Liver (tissue), 9 donors: Measurements from ENCODE around the gene ALS2CL. TPM values are rescaled to one million over a fixed set of nuclear protein-coding genes. Genes with fewer than 3 reads are reported as not detected.

ENCODE experiments used
- DNase-seq: peaks from one replicate; pipeline ENCODE4 v3.0.0-alpha.2; 2017; ENCODE audit warnings: low spot score
- H3K27ac ChIP-seq, 2 donors: one replicate each; pipeline ENCODE4 v1.7.0; 2013; ENCODE audit warnings: inconsistent platforms in 2 of 2, low read length in 2 of 2, control low read depth in 1 of 2, low read depth in 1 of 2, mild to moderate bottlenecking in 1 of 2
- H3K27me3 ChIP-seq, 4 donors: one replicate each; pipeline versions ENCODE4 v1.6.1 to v1.7.0; 2013; ENCODE audit warnings: low read length in 3 of 4, inconsistent platforms in 1 of 4, mild to moderate bottlenecking in 1 of 4, moderate library complexity in 1 of 4; ENCODE audit not compliant: control insufficient read depth in 4 of 4, insufficient read depth in 4 of 4
- H3K36me3 ChIP-seq, 4 donors: one replicate each; pipeline versions ENCODE4 v1.6.1 to v1.7.0; 2013; ENCODE audit warnings: low read length in 3 of 4, mild to moderate bottlenecking in 3 of 4, low read depth in 1 of 4, moderate library complexity in 1 of 4; ENCODE audit not compliant: control insufficient read depth in 4 of 4, insufficient read depth in 3 of 4
- H3K4me1 ChIP-seq, 4 donors: one replicate each; pipeline versions ENCODE4 v1.6.1 to v1.7.0; 2013; ENCODE audit warnings: low read length in 3 of 4, mild to moderate bottlenecking in 3 of 4, moderate library complexity in 1 of 4; ENCODE audit not compliant: control insufficient read depth in 4 of 4, insufficient read depth in 4 of 4
- H3K4me3 ChIP-seq, 3 donors: one replicate each; pipeline versions ENCODE4 v1.6.1 to v1.7.0; 2013; ENCODE audit warnings: low read length in 3 of 3, control low read depth in 1 of 3, low read depth in 1 of 3, mild to moderate bottlenecking in 1 of 3
- H3K9ac ChIP-seq, 2 donors: one replicate each; pipeline ENCODE4 v1.7.0; 2013; ENCODE audit warnings: low read length in 2 of 2, mild to moderate bottlenecking in 2 of 2, moderate library complexity in 2 of 2, control low read depth in 1 of 2, low read depth in 1 of 2
- H3K9me3 ChIP-seq, 4 donors: one replicate each; pipeline versions ENCODE4 v1.6.1 to v1.7.0; 2013; ENCODE audit warnings: low read length in 3 of 4; ENCODE audit not compliant: control insufficient read depth in 4 of 4
- FOXA2 ChIP-seq: IDR thresholded peaks from 2 replicates; pipeline ENCODE4 v1.6.1; 2016; ENCODE audit warnings: antibody characterized with exemption
- GABPA ChIP-seq, 2 donors: IDR thresholded peaks in 1 of 2; conservative IDR thresholded peaks in 1 of 2; 2 replicates each; pipeline ENCODE4 v1.6.1; 2016; ENCODE audit warnings: antibody characterized with exemption in 2 of 2, mild to moderate bottlenecking in 1 of 2, moderate library complexity in 1 of 2
- HNF4A ChIP-seq, 2 donors: conservative IDR thresholded peaks; 2 replicates each; pipeline ENCODE4 v1.6.1; 2016; ENCODE audit warnings: antibody characterized with exemption in 2 of 2, mild to moderate bottlenecking in 2 of 2
- HNF4G ChIP-seq: IDR thresholded peaks from 2 replicates; pipeline ENCODE4 v1.6.1; 2016; ENCODE audit warnings: antibody characterized with exemption
- JUND ChIP-seq, 2 donors: IDR thresholded peaks; 2 replicates each; pipeline ENCODE4 v1.6.1; 2016; ENCODE audit warnings: antibody characterized with exemption in 2 of 2
- NR2F2 ChIP-seq: IDR thresholded peaks from 2 replicates; pipeline ENCODE4 v1.6.1; 2016; ENCODE audit warnings: antibody characterized with exemption
- RAD21 ChIP-seq, 2 donors: IDR thresholded peaks; 2 replicates each; pipeline ENCODE4 v1.6.1; 2016; ENCODE audit warnings: antibody characterized with exemption in 2 of 2, mild to moderate bottlenecking in 2 of 2
- RXRA ChIP-seq, 2 donors: IDR thresholded peaks; 2 replicates each; pipeline ENCODE4 v1.6.1; 2017 to 2018; ENCODE audit warnings: antibody characterized with exemption in 2 of 2, mild to moderate bottlenecking in 1 of 2
- SP1 ChIP-seq: IDR thresholded peaks from 2 replicates; pipeline ENCODE4 v1.6.1; 2018; ENCODE audit warnings: antibody characterized with exemption, mild to moderate bottlenecking
- TAF1 ChIP-seq: conservative IDR thresholded peaks from 2 replicates; pipeline ENCODE4 v1.6.1; 2016; ENCODE audit warnings: antibody characterized with exemption, mild to moderate bottlenecking
- YY1 ChIP-seq: IDR thresholded peaks from 2 replicates; pipeline ENCODE4 v1.6.1; 2016; ENCODE audit warnings: antibody characterized with exemption, mild to moderate bottlenecking
- WGBS: extraction: QIAGEN DNeasy Blood & Tissue Kit; methylation state at CpG from one replicate; pipeline ENCODE4 v1.1.7; 2013; 5-methylcytosine and 5-hydroxymethylcytosine counted together
- polyA plus RNA-seq, 2 donors: library from polyadenylated mRNA; stranded (reverse) in 1 of 2; unstranded in 1 of 2; fragments of 200-250 nt in 1 of 2; fragments of >200 nt in 1 of 2; fragmentation: Nextera tagmentation in 1 of 2; extraction: Ambion mirVana in 1 of 2; gene quantifications; one replicate each; pipeline versions ENCODE4 v1.2.1 to v1.2.3, GENCODE V29; 2013 to 2015
- total RNA-seq, 2 donors: library from RNA; depleted of rRNA; stranded (reverse); fragments of >200 nt; gene quantifications; one replicate each; pipeline ENCODE4 v1.2.3, GENCODE V29; 2014
- TF ChIP-seq, protein P1 (sequence below): fragments of 150-350 bp; IDR thresholded peaks from 2 replicates; pipeline ENCODE4 v1.5.1; 2017; ENCODE audit warnings: improper control_type of control experiment, low read depth, low read length; ENCODE audit not compliant: missing input control
- TF ChIP-seq, protein P2 (sequence below): IDR thresholded peaks from 2 replicates; pipeline ENCODE4 v1.6.1; 2016; ENCODE audit warnings: antibody characterized with exemption
- TF ChIP-seq, protein P3 (sequence below): IDR thresholded peaks from 2 replicates; pipeline ENCODE4 v1.6.1; 2016; ENCODE audit warnings: antibody characterized with exemption
- TF ChIP-seq, protein P4 (sequence below): IDR thresholded peaks from 2 replicates; pipeline ENCODE4 v1.6.1; 2016; ENCODE audit warnings: antibody characterized with exemption
- TF ChIP-seq, protein P5 (sequence below): IDR thresholded peaks from 2 replicates; pipeline ENCODE4 v1.6.1; 2016; ENCODE audit warnings: antibody characterized with exemption, mild to moderate bottlenecking
- donor health status: healthy.
- donor health status: healthy.
- donor health status: healthy.
- donor health status: healthy.
- donor health status: healthy.

ALS2CL gene
- total and polyA plus RNA-seq, 4 donors, result 0.51 to 22.9 (median 5.7) TPM

DNA sequence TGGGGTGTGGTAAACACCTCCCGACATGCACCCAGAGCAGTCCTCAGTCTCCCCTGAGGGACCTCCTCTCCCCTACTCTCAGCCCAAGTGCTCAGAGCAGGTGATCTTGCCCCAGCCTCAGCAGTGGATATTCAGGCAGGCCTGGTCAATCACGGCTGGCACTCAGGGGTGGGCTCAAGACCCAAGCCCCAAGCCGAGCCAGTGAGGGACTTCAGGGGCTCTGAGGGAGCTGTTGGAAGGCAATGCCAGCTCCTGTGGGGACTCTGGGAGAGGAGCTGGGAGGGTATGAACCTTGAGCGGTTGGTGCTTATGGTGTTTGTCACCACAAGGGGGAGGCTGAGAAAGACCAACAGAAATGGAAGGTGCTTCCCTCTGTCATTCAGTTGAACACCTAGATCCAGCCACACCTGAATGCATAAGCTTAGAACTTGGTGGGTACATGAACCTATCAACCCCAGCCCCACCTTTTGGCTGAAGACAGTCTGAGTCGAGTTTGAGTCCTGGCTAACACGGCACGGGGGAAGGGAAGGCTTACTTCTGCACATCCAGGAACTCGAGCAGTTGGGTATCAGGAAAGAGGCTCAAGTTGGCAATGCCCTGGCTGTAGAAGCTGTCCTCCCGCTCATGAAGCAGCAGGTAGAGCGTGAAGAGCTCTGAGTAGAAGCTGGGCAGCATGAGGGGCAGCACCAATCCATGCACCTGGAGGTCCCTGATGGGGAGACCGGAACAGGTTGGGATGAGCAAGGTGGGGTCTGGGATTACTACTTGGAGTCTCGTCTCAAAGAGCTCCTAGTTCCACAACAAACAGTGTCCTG lies 19.2 kb downstream of the ALS2CL start:
- Histone ChIP-seq H3K4me3 (no peak overlapping the region), H3K4me1 (peaks cover 5 to 16% (median 11%) of the 10 kb centered on the region in 4 donors), H3K9ac (no peak overlapping the region), H3K27me3 (no peaks in the 10 kb centered on the region), H3K36me3 (peaks cover 0 to 8% (median 4%) of the 10 kb centered on the region in 4 donors), H3K27ac (no peak overlapping the region), H3K9me3 (no peaks in the 10 kb centered on the region)
- 96% methylated on average over 12 of the region's 12 CpGs for WGBS
- TF ChIP-seq YY1 (no peak), SP1 (no peak), RAD21 (IDR thresholded peaks at IDR 0.05) (no peak), FOXA2 (no peak), RXRA (IDR thresholded peaks at IDR 0.05) (no peak), JUND (IDR thresholded peaks at IDR 0.05) (no peak), NR2F2 (no peak), HNF4A (conservative IDR thresholded peaks at IDR 0.05) (no peak), HNF4G (no peak), GABPA (IDR thresholded peaks at IDR 0.05 in 1 of 2, conservative IDR thresholded peaks at IDR 0.05 in 1 of 2) (no peak)
- TF ChIP-seq, protein P1, sequence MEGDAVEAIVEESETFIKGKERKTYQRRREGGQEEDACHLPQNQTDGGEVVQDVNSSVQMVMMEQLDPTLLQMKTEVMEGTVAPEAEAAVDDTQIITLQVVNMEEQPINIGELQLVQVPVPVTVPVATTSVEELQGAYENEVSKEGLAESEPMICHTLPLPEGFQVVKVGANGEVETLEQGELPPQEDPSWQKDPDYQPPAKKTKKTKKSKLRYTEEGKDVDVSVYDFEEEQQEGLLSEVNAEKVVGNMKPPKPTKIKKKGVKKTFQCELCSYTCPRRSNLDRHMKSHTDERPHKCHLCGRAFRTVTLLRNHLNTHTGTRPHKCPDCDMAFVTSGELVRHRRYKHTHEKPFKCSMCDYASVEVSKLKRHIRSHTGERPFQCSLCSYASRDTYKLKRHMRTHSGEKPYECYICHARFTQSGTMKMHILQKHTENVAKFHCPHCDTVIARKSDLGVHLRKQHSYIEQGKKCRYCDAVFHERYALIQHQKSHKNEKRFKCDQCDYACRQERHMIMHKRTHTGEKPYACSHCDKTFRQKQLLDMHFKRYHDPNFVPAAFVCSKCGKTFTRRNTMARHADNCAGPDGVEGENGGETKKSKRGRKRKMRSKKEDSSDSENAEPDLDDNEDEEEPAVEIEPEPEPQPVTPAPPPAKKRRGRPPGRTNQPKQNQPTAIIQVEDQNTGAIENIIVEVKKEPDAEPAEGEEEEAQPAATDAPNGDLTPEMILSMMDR, result no peak
- TF ChIP-seq, protein P2, sequence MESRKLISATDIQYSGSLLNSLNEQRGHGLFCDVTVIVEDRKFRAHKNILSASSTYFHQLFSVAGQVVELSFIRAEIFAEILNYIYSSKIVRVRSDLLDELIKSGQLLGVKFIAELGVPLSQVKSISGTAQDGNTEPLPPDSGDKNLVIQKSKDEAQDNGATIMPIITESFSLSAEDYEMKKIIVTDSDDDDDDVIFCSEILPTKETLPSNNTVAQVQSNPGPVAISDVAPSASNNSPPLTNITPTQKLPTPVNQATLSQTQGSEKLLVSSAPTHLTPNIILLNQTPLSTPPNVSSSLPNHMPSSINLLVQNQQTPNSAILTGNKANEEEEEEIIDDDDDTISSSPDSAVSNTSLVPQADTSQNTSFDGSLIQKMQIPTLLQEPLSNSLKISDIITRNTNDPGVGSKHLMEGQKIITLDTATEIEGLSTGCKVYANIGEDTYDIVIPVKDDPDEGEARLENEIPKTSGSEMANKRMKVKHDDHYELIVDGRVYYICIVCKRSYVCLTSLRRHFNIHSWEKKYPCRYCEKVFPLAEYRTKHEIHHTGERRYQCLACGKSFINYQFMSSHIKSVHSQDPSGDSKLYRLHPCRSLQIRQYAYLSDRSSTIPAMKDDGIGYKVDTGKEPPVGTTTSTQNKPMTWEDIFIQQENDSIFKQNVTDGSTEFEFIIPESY, result no peak
- TF ChIP-seq, protein P3, sequence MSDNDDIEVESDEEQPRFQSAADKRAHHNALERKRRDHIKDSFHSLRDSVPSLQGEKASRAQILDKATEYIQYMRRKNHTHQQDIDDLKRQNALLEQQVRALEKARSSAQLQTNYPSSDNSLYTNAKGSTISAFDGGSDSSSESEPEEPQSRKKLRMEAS, result no peak
- TF ChIP-seq, protein P4, sequence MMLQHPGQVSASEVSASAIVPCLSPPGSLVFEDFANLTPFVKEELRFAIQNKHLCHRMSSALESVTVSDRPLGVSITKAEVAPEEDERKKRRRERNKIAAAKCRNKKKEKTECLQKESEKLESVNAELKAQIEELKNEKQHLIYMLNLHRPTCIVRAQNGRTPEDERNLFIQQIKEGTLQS, result no peak
- DNase-seq, result no peak

DNA sequence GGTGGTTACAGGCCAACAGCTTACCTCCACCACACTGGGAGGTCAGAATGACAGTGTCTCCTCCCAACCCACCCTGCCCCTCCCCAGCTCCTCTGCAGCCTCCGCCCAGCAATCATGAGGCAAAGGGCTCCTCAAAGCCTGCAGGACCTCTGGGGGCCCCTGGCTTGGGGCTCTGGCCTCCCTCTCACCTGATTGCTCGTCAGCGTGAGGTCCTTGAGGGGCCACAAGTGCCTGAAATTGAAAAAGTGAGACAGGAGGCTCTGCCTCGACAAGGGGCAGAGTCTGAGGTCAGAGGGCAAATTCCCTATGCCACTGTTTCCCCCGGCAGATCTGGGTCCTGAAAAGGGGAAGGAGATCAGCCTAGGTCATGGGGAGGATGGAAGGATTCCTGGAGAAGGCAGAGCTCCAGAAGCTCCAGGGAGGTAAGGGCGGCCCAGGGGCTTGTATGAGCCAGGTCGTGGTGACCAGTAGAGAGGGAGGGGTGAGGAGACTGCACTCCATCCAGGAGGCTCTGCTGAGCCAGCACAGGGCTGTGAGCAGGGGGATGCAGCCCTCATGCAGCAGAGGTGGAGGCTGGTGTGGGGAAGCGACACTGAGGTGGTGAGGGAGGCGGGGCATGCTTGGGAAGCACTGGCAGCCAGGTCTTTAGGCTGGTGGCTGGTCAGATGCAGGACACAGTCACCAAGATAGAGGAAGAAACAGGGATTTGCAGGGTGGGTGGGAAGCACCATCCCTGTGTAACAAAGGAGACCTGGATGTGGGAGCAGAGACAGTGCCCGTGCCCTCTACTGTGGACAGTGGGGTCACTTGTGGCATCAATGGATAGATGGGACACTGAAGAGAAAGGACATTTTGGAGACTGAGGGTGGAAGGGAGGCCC lies 20.1 kb downstream of the ALS2CL start:
- Histone ChIP-seq H3K4me1 (peaks cover 5 to 16% (median 11%) of the 10 kb centered on the region in 4 donors), H3K36me3 (peaks cover 0 to 8% (median 4%) of the 10 kb centered on the region in 4 donors), H3K27ac (no peak overlapping the region), H3K9me3 (no peaks in the 10 kb centered on the region), H3K27me3 (no peaks in the 10 kb centered on the region), H3K9ac (no peak overlapping the region), H3K4me3 (no peak overlapping the region)
- no peak for DNase-seq
- WGBS, result 94% methylated on average over 10 of the region's 10 CpGs
- TF ChIP-seq TAF1 (no peak), YY1 (no peak), NR2F2 (no peak), GABPA (IDR thresholded peaks at IDR 0.05 in 1 of 2, conservative IDR thresholded peaks at IDR 0.05 in 1 of 2) (no peak)
- TF ChIP-seq, protein P3, result no peak
- TF ChIP-seq, protein P5, sequence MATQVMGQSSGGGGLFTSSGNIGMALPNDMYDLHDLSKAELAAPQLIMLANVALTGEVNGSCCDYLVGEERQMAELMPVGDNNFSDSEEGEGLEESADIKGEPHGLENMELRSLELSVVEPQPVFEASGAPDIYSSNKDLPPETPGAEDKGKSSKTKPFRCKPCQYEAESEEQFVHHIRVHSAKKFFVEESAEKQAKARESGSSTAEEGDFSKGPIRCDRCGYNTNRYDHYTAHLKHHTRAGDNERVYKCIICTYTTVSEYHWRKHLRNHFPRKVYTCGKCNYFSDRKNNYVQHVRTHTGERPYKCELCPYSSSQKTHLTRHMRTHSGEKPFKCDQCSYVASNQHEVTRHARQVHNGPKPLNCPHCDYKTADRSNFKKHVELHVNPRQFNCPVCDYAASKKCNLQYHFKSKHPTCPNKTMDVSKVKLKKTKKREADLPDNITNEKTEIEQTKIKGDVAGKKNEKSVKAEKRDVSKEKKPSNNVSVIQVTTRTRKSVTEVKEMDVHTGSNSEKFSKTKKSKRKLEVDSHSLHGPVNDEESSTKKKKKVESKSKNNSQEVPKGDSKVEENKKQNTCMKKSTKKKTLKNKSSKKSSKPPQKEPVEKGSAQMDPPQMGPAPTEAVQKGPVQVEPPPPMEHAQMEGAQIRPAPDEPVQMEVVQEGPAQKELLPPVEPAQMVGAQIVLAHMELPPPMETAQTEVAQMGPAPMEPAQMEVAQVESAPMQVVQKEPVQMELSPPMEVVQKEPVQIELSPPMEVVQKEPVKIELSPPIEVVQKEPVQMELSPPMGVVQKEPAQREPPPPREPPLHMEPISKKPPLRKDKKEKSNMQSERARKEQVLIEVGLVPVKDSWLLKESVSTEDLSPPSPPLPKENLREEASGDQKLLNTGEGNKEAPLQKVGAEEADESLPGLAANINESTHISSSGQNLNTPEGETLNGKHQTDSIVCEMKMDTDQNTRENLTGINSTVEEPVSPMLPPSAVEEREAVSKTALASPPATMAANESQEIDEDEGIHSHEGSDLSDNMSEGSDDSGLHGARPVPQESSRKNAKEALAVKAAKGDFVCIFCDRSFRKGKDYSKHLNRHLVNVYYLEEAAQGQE, result no peak
- TF ChIP-seq, protein P1, result no peak
